Central memory CD4-positive, alpha-beta T cell (primary cell): ENCODE measurements around the gene ITIH6.
"Not testable (repeated sequence)": the region's sequence is repeated elsewhere in the genome, so short reads cannot be mapped to it uniquely, and the experiment has no call there.

Experiments used
- DNase-seq: peaks from one replicate; pipeline ENCODE4 v3.0.0; 2022

ITIH6 gene

GRCh38 chrX:54794795-54795194 lies 3.3 kb downstream of the ITIH6 start:
- no peak for DNase-seq

DNA sequence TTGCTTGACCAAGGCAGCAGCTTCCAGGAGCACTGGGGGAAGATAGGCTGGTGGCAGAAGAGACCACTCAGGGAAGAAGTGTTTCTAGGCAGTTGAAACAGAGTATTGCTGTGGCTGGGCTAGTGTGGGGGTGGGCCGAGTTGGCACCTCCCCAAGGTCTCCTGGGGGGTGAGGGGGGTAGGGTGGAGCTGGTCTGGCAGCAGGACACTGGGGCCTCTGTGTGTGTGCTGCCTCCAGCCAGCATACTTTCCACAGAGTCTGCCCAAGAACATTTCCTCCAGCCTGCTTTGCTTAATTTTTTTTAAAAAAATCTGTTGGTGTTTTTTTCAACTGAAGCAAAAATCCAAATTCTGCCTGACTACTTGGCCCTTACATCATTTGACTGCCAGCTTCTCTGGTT lies 4.0 kb downstream of the ITIH6 start:
- DNase-seq: no peak

- not testable (repeated sequence) for DNase-seq
Measured at GRCh38 chrX:54789405-54789804, 8.7 kb downstream of the ITIH6 start.

DNA sequence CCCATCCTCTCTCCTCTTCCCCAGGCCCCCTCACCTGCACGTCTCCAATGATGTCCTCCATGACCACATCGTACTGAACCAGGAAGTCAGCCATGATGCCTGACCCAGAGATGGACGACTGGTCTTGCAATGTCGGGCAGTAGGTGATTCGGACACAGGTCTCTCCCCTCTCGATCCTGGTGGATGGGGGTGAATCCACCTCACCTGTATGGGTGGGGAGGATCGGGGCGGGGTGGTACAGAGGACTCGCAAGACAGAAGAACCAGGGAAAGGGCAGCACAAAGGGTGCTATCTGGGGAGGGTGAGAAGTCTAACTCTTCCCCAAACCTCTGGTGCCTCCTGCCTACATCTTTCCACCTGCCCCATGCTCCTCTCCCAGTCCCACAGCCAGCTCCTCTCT lies 9.6 kb downstream of the ITIH6 start:
- no peak for DNase-seq

DNA sequence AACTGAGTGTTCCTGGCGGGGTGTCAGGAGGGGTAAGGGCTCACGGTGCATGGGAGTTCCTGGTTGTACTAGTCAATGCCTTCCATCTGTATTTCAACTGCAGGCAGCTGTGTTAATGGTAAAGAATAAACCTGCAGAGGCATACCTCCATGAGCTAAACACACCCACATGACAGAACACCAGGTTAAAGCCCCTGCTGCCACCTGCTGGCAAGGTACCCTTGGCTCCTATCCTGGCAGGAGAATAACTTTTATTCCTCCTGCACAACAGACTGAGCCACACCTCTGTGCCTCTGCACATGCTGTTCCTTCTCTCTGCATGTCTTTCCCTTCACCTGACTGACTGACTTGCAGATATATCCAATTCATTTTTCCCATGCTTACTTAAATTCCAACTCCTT lies 11.1 kb downstream of the ITIH6 start:
- peak; percentile 20 for DNase-seq

DNA sequence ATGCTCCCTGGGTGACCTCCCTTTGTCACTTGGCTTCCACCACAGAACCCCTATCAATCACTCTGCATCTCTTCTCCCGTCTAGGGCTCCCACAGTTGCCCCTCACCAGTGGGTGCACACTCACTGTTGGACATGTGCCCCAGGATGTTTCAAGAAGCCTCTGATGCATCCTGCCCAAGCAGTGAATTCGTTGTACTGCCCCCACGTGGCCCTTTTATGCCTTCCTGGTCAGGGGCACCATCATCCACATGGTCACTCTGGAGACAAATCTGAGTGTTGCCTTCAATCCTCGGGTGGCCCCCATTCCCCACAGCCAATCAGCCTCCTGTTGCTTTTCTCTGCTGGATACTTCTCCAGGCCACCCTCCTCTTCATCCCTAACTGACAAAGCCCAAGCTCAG lies 12.2 kb downstream of the ITIH6 start:
- no peak for DNase-seq

DNA sequence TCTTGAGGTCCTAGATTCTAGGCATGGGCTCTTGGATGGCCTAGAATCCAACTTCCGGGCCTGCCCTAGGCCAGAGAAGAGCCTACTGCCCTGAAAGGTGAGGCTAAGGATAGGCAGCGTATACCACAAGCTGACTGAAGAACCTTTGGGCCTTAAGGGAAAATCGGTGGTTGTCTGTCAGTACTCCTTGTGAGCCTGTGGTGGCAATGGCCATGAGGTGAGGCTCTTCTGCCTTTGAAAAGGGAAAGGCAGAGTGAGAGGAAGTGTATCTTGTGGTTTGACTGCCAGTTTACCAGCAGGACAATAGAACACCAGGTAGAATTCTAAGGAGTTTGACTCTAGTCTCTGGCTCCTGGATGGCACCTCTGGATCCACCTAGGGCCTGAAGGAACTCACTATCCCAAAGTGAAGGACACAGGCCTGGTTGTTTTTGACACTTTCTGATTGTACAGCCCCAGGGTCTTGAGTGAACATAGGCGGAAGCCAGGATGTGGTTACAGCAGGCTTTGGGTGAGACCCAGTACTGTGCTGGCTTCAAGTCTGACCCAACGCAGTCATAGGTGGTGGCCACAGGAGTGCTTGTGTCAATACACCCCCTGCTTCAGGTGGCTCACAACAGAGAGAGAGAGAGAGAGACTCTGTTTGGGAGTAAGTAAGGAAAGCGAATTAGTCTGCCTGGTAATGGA lies 20.9 kb downstream of the ITIH6 start:
- no peak for DNase-seq

DNA sequence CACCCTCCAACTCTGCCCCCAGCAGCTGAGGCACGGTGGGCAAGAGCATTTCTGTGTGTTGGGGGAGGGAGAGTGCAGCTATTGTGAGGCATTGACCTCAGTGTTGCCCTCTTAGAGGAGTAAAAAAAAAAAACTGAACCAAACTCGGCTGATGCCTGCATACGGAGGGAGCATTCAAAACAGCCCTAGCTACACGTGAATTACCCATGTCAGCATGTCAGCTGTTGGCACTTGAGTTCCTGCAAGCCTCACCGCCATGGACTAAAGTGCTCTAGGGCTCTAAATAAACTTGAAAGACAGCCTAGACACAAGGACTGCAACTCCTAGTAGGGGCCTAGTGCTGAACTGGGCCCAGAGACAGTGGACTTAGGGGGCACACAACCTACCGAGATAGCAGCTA lies 22.0 kb downstream of the ITIH6 start:
- no peak for DNase-seq

DNA sequence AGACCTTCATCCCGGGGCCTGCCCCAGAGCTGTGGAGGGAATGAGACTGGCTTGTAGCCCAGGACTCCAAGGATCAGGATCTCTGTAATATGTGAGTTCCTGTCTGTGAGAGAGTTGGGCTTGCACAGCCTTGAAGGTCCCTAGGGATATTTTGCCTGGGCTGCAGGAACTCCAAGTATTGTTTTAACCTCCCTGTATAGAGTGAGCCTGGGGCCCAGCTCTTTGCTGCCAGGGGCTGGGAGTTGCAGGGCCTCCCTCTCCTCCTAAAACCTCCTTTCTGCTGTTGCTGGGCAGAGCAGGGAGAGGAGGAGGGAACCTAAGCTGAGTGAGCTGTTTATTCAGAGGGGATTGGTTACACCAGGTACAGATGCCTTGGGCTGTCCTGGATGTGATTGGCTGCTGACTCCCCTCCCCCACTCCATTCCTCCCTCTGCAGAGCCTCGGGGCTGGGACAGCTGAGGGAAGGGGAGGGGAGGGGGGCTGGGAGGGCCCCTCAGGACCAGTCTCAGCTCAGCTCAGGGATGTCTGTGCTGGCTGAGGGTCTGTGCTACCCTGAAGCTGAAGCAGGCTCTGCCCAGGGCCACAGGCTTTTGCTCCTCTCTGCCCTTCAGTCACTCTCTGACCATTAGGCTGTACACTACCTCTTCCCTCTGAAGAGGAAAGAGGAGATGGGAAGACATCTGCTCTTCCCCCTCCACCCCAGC lies 23.5 kb downstream of the ITIH6 start:
- not testable (repeated sequence) for DNase-seq

DNA sequence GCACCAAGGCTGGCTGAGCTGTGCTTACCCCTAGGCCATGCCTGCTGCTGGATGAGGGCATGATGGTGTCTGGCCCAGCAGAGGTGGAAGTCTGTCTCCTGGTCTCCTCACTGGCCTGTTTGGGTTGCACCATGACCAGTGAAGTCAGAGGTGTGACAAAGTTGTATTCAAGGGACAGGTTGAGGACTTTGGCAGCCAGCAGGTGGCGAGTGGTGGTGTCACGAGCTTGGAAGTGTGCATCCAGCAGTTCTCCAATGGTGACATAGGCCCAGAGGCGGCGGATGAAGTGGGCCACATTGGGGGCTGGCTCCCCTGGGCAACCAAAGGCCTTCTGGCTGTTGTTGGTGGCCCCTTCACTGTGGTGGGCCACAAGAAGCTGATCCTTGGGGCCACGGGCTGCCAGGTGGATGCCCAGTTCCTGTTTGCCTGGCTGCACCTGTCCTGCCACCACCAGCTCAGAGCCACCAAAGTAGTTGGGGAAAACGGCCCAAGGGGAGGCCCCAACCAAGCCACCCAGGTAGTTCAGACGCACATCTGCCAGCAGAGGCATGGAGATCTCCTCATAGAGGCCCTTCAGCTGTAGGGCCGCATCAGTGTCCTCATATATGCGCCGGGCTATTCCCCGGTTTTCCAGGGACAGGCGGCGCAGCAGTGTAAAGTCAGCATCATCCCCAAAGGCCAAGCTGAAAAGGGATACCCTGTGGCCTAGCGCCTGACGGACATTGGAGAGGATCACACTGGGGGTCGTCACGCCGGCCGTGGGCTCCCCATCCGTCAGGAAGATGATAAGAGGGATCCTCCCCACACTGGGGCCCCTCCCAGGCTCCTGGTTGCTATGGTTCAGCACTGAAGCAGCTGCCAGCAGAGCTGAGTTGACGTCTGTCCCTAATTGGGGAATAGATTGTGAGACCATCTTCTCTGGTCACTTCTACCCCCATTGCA lies 39.7 kb downstream of the ITIH6 start:
- no peak for DNase-seq

DNA sequence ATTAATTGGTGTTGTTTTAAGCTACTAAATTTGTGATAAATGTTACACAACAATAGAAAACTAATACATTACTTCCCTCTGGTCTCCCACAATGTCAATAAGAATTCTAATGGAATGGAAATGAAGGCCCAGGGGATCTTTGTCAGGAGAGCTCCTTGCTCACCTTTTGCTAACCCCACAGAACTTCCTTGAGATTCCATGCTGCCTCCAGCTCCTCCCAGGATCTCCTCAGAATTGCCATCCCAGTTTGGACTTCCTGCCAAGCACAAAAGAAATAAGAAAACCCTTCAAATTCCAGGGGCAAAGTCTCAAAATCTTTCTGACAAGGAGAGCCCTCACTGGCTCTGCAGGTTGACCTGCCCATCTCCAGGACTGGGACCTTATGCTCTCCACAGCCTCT lies 43.2 kb downstream of the ITIH6 start:
- DNase-seq: no peak

GRCh38 chrX:54748626-54749025 lies 49.4 kb downstream of the ITIH6 start:
- DNase-seq: no peak

GRCh38 chrX:54747733-54748393 lies 50.2 kb downstream of the ITIH6 start:
- no peak for DNase-seq

DNA sequence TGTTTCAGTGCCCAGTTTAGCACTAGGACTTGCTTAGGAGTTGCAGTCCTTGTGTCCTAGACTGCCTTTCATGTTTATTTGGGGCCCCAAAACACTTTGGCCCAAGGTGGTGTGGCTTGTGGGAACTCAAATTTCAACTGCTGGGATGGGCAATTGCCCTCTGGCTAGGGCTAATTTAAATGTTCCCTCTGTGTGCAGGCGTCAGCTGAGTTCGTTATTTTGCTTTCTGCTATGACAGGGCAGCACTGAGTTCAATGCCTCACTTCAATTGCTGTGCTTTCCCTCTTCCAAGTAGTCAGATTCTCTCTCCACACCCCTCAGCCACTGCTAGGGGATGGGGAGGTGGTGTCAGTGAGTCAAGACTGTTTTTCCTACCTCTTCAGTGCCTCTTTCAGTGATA lies 51.1 kb downstream of the ITIH6 start:
- no peak for DNase-seq

DNA sequence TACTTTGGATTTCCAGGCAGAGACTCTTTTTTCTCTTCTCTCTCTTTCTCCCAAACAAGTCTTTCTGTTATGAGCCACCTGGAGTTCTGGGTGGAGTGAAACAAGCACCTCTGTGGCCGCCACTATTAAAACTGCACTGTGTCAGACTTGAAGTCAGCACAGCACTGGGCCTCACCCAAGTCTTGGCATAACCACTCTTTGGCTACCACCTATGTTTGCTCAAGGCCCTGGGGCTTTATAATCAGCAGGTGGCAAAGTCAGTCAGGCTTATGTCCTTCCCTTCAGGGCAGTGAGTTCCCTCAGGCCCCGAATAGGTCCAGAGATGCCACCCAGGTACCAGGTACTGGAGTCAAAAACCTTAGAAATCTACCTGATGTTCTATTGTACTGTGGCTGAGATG lies 52.4 kb downstream of the ITIH6 start:
- no peak for DNase-seq

DNA sequence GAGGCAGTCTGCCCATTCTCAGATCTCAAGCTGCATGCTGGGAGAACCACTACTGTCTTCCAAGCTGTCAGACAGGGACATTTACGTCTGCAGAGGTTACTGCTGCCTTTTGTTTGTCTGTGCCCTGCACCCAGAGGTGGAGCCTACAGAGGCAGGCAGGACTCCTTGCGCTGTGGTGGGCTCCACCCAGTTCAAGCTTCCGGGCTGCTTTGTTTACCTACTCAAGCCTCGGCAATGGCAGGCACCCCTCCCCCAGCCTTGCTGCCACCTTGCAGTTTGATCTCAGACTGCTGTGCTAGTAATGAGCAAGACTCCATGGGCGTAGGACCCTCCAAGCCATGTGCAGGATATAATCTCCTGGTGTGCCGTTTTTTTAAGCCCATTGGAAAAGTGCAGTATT lies 59.5 kb downstream of the ITIH6 start:
- peak; percentile 19 for DNase-seq

GRCh38 chrX:54736298-54736942 lies 61.6 kb downstream of the ITIH6 start:
- not testable (repeated sequence) for DNase-seq

- DNase-seq: no peak
Measured at GRCh38 chrX:54721424-54721823, 76.6 kb downstream of the ITIH6 start.

GRCh38 chrX:54715621-54716020 lies 82.4 kb downstream of the ITIH6 start:
- no peak for DNase-seq

GRCh38 chrX:54714424-54714823 lies 83.6 kb downstream of the ITIH6 start:
- no peak for DNase-seq

DNA sequence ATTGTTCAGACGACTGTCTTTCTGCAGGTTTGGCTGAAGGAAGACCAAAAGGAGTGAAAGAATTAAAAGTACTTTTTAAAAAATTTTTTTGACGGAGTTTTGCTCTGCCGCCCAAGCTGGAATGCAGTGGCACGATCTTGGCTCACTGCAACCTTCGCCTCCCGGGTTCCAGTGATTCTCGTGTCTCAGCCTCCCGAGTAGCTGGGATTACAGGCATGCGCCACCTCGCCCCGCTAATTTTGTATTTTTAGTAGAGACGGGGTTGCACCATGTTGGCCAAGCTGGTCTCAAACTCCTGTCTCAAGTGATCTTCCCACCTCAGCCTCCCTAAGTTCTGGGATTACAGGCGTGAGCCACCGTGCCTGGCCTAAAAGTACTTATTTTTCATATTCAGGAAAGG lies 86.3 kb downstream of the ITIH6 start:
- no peak for DNase-seq

DNA sequence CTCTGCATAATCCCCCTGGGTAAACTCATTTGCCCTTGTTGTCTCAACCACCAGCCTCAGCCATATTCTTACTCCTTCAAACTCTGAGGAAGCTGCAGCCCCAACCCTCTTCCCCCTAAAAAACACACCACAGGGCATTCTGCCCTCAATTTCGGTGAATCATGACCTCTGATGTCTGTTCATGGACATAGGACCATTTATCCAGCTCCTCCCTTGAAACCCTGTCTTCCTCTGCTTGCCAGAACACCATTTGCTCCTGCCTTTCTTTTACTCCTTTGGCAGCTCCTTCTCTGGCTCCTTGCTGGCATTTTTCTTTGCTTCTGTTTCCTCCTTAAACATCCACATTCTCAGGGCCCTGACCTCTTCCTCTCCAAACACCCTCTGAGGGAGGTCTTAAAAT lies 87.1 kb downstream of the ITIH6 start:
- DNase-seq: no peak

DNA sequence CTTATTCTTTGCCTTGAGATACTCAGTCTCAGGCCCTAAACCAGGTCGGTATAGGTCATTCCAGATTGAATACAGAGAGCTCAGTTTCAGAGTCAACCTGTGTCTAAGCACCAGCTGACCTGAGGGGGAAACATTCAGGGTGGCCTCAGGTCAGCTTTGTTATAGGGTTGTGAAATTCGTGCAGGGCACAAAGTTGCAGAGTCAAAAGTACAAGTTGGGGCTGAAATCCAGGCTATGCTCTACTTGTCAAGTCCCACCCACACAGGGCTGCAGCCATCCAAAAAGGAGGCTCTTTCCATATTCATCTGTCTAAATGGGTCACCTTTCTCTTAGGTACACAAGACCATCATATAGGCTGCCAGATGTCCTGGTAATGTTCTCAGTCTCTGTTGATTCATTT lies 89.7 kb downstream of the ITIH6 start:
- no peak for DNase-seq
